Measurements from ENCODE around the gene F7.
A peak's percentile ranks its signal among the peaks of the same experiment; 100 is the strongest.

The F7 gene

DNA sequence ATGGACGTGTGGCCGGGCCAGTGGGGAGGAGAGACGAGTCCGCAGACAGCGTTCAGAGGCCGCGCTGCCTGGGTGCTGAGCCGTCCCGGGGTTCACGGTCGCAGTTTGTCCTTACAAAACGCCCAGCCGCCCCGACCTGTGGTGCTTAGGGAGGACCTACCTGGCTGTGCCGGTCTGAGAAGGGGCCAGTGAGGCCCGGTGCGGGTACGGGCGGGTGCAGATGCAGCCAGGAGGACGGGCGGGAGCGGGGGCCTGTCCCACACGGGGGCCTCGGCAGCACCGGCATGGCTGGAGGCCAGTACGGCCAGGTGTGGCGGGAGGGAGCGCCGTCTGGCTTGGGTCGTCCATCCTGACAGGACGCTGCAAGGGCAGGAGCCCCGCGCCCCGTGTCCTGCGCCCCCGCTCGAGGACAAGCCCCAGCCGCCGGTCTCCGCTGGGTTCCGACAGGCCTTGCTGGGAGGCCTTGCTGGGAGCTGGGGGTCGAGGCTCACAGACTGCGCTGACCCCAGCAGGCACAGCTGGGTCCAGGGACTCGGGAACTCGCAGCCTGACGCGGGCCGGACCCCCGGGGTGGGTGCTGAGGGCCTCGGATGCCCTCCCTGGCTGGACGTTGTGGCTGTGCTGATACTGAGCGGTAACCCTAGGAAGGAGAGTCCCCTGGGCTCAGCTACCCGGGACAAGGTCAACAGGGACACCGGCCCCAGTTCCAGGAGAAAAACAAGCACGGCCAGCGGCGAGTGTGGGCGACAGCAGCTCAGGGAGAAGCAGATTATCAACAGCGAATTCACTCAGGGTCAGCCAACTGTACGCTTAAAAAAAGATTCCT lies 47.6 kb downstream of the F7 start:
- Histone ChIP-seq H3K27ac (ENCODE audit: extremely low read depth, low read depth, low read length) (no peak overlapping the region), H3K9me3 (ENCODE audit: control insufficient read depth, insufficient read depth, low read depth, low read length) (no peaks in the 10 kb centered on the region), H3K36me3 (ENCODE audit: control insufficient read depth in 2 of 2, insufficient read depth in 1 of 2, low read length in 2 of 2) (no peaks in the 10 kb centered on the region), H3K4me1 (ENCODE audit: control insufficient read depth, insufficient read depth, low read length) (peaks cover 2% of the 10 kb centered on the region), H3K4me3 (ENCODE audit: low read depth, low read length) (peak overlapping the region; percentile 28; the same call in 1 of the 2 replicates)
- ChIA-PET POLR2A (interaction anchor here (0.8 kb wide), 1 partner anchor 23 kb away, joined by 3 read pairs; no protein-coding TSS in a partner anchor), CTCF (interaction anchor here (0.7 kb wide), 1 partner anchor 641 kb away, joined by 5 read pairs; no protein-coding TSS in a partner anchor)
- no peak for TF ChIP-seq ZNF157 (tag by site-specific recombination; IDR thresholded peaks at IDR 0.05)
- TF ChIP-seq ZNF202 (tag by site-specific recombination; IDR thresholded peaks at IDR 0.05; ENCODE audit: borderline replicate concordance) = 0 out of 2 replicates have a peak, but pooled peaks have one; percentile 2
- no peak for TF ChIP-seq ZNF133 (tag by site-specific recombination; IDR thresholded peaks at IDR 0.05)
- no peak for TF ChIP-seq ZSCAN5A (tag by site-specific recombination; IDR thresholded peaks at IDR 0.05)
- peak; percentile 42; the same call in 1 of the 2 replicates for TF ChIP-seq ZBTB17 (tag by site-specific recombination; IDR thresholded peaks at IDR 0.05)
- peak; percentile 27; the same call in 1 of the 2 replicates for TF ChIP-seq ZFHX2 (tag by site-specific recombination; conservative IDR thresholded peaks at IDR 0.05)
- TF ChIP-seq GLIS2 (tag by site-specific recombination; IDR thresholded peaks at IDR 0.05) = peak; percentile 71
- peak; percentile 18; the same call in 1 of the 2 replicates for TF ChIP-seq ZNF600 (tag by site-specific recombination; IDR thresholded peaks at IDR 0.05)

GRCh38 chr13:113153810-113154748 lies 48.5 kb downstream of the F7 start:
- Histone ChIP-seq H3K4me1 (ENCODE audit: control insufficient read depth, insufficient read depth, low read length) (peaks cover 2% of the 10 kb centered on the region), H3K36me3 (ENCODE audit: control insufficient read depth in 2 of 2, insufficient read depth in 1 of 2, low read length in 2 of 2) (no peaks in the 10 kb centered on the region), H3K4me3 (ENCODE audit: low read depth, low read length) (peak overlapping the region; percentile 12), H3K9me3 (ENCODE audit: control insufficient read depth, insufficient read depth, low read depth, low read length) (no peaks in the 10 kb centered on the region), H3K27ac (ENCODE audit: extremely low read depth, low read depth, low read length) (no peak overlapping the region)
- ChIA-PET POLR2A (interaction anchor here (0.8 kb wide), 1 partner anchor 22 kb away, joined by 3 read pairs; no protein-coding TSS in a partner anchor), CTCF (interaction anchor here (0.7 kb wide), 1 partner anchor 642 kb away, joined by 5 read pairs; no protein-coding TSS in a partner anchor)
- peak; percentile 8; the same call in 1 of the 2 replicates for TF ChIP-seq SP2 (tag by site-specific recombination; IDR thresholded peaks at IDR 0.05)
- TF ChIP-seq SP7 (tag by site-specific recombination; IDR thresholded peaks at IDR 0.05) = no peak; the same call in 1 of the 2 replicates
- no peak for TF ChIP-seq ZNF580 (tag by site-specific recombination; IDR thresholded peaks at IDR 0.05)
- no peak for TF ChIP-seq ZNF658 (tag by site-specific recombination; IDR thresholded peaks at IDR 0.05)
- no peak for TF ChIP-seq ZNF404 (tag by site-specific recombination; IDR thresholded peaks at IDR 0.05)
- TF ChIP-seq ZNF16 (tag by site-specific recombination; IDR thresholded peaks at IDR 0.05; ENCODE audit: low read depth) = no peak
- TF ChIP-seq SETDB1 (IDR thresholded peaks at IDR 0.05; ENCODE audit: insufficient read length, low read length) = no peak
- TF ChIP-seq ZNF623 (tag by site-specific recombination; IDR thresholded peaks at IDR 0.05) = no peak
- TF ChIP-seq HOXC10 (CRISPR knock-in tag; IDR thresholded peaks at IDR 0.05) = no peak
- no peak for TF ChIP-seq ZNF660 (tag by site-specific recombination; IDR thresholded peaks at IDR 0.05)
- no peak for TF ChIP-seq ZBTB44 (tag by site-specific recombination; IDR thresholded peaks at IDR 0.05)
- TF ChIP-seq ZNF670 (tag by site-specific recombination; IDR thresholded peaks at IDR 0.05; ENCODE audit: low read depth) = no peak
- peak; percentile 21; the same call in 1 of the 2 replicates for TF ChIP-seq ZNF335 (tag by site-specific recombination; conservative IDR thresholded peaks at IDR 0.05)
- no peak for TF ChIP-seq ZNF785 (tag by site-specific recombination; IDR thresholded peaks at IDR 0.05)
- TF ChIP-seq ZSCAN23 (tag by site-specific recombination; IDR thresholded peaks at IDR 0.05) = no peak
- no peak for TF ChIP-seq ZNF133 (tag by site-specific recombination; IDR thresholded peaks at IDR 0.05)
- TF ChIP-seq ZNF280D (tag by site-specific recombination; IDR thresholded peaks at IDR 0.05) = no peak
- no peak for TF ChIP-seq ELK4 (IDR thresholded peaks at IDR 0.05; ENCODE audit: borderline replicate concordance, low read depth, low read length)

All from HEK293 (cell line).